GM12874 (cell line): ENCODE data around the gene HCRTR1.

Experiments
- TF ChIP-seq, protein P1 (sequence below): IDR thresholded peaks from 2 replicates; pipeline ENCODE4 v1.5.1; 2011; ENCODE audit warnings: low read depth, mild to moderate bottlenecking, control low read depth, low read length, moderate library complexity; ENCODE audit not compliant: insufficient read depth

HCRTR1 gene

DNA sequence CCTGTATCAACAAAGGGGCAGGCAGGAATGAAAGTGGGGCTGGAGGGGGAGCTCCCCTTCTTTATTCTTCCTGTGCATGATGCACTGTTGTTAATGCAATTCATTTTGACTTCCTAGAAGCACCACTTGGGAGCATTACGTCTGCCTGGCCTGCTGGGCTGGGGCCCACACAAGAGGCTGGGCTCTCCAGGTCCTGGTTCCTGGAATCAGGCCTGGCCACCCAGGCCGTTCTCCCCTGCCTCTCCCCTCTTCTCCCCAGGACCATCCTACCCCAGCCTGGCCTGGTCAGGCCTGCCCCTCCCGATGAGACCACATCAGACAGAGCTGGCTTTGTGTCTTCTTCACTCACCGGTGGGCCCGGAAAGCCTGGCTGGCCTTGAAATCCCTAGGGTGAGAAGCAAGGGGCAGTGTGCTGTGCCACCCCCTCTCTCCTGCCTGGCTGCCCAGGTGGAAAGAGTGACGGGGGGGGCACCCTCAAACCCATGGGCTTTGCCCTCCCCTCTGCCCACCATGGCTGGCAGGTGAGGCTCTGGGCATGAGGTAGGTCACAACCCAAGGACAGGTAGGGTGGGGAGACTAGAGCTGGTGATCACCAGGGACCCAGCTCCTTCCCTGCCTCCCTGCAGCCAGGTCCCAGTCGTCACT lies 47.9 kb downstream of the HCRTR1 start:
- TF ChIP-seq, protein P1, sequence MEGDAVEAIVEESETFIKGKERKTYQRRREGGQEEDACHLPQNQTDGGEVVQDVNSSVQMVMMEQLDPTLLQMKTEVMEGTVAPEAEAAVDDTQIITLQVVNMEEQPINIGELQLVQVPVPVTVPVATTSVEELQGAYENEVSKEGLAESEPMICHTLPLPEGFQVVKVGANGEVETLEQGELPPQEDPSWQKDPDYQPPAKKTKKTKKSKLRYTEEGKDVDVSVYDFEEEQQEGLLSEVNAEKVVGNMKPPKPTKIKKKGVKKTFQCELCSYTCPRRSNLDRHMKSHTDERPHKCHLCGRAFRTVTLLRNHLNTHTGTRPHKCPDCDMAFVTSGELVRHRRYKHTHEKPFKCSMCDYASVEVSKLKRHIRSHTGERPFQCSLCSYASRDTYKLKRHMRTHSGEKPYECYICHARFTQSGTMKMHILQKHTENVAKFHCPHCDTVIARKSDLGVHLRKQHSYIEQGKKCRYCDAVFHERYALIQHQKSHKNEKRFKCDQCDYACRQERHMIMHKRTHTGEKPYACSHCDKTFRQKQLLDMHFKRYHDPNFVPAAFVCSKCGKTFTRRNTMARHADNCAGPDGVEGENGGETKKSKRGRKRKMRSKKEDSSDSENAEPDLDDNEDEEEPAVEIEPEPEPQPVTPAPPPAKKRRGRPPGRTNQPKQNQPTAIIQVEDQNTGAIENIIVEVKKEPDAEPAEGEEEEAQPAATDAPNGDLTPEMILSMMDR, result no peak

DNA sequence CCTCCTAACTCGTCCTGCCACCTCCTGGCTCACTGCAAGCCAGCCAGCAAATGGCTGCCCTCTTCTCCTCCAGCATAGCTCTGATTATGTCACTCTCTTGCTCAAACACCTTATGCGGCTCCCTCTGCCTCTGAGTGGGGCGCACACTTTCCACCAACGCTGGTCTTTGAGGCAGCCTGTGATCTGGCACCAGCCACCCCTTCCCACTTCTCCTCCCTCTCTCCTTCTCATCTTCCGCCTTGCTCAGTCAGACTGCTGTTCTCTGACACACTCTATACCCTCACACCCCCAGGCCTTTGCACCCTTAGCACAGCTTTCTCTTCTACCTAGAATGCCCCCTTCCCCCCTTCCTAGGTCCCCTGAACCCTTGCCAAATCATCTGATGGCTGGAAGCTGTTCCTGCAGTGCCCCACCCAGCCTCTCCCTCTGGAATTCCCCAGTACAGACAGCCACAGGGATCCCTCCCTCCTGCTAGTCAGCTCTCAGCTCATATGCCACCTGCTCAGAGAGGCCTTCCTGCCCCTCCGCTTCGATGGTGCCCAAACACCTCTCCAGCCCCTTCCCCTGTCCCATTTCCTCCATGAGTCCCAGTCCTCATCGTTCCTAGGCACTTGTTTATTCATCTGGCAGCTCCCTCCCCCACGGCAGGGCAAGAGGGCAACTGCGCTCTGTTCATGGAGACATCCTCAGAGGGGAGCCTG lies 48.9 kb downstream of the HCRTR1 start:
- TF ChIP-seq, protein P1, result no peak

DNA sequence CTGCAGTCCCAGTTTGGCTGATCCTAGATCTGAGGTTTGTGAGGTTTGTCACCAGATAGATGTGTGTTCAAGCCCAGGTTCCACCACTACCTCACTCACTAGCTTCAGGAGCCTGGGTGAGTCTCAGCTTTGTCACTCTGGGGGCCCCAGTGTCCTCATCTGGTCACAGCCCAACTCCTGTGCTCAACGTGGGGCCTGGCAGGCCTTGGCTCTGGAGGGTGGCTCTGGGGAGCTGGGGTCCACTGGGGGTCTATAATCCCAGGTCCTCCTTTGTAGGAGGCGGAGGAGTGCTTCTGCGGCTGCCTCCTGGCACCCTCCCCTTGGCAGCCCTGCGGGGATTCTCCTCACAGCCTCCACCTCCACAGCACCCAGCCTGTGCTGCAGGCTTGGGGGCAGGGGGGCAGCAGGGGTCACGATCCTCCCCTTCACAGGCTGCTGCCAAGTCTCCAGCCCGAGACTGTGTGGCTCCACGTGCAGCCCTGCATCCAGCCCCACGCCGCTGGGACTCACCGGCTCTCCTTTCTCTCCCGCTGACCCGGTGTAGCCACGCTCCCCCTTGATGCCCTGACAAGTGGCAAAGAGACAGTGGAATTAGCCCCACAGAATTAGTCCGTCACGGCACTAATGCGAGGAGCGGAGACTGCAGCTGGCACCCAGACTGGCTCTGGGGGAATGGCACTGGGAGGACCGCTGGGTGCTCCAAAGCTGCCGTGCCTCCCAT lies 49.7 kb downstream of the HCRTR1 start:
- TF ChIP-seq, protein P1, result no peak

DNA sequence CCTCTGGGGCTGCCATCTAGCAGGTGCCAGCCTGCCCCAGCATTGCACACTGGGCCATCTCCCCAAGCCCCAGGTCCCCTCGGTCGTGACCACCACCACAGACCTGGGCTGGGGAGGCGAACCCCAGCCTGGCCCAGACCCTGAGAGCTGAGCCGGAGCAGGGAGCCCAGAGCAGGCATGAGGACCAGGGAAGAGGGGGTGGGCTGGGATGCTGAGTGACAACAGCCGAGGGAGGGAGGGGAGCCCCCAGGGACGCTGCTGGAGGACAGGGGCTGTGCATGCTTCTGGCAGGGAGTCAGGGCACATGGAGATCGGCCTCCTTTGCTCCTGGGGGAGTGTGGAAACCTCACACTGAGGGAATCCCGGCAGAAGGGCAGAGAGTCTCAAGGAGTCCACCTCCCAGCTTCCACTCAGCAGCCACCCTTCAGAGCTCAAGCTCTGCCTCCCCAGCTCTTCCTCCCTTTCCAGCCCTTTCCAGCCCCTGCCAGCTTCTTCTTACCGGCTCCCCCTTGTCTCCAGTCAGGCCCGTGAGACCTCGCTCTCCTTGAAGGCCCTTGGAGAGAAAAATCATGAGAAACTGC lies 50.9 kb downstream of the HCRTR1 start:
- TF ChIP-seq, protein P1, result no peak

DNA sequence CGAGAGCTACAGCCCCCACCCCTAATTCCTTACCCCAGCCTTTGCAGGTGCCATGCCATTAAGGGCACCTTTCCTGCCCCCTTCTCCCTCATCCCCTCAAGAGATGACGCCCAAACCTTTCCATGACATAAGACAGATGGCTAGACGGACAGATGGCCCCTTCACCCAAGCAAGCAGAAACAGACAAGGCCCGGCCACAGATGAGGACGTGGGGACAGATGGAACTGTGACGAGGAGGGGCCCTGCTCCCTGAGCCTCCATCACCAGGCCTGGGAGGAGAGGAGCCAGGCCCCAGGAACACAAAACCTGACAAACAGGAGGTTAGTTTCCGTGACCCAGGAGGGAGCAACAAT lies 51.9 kb downstream of the HCRTR1 start:
- TF ChIP-seq, protein P1, result no peak

DNA sequence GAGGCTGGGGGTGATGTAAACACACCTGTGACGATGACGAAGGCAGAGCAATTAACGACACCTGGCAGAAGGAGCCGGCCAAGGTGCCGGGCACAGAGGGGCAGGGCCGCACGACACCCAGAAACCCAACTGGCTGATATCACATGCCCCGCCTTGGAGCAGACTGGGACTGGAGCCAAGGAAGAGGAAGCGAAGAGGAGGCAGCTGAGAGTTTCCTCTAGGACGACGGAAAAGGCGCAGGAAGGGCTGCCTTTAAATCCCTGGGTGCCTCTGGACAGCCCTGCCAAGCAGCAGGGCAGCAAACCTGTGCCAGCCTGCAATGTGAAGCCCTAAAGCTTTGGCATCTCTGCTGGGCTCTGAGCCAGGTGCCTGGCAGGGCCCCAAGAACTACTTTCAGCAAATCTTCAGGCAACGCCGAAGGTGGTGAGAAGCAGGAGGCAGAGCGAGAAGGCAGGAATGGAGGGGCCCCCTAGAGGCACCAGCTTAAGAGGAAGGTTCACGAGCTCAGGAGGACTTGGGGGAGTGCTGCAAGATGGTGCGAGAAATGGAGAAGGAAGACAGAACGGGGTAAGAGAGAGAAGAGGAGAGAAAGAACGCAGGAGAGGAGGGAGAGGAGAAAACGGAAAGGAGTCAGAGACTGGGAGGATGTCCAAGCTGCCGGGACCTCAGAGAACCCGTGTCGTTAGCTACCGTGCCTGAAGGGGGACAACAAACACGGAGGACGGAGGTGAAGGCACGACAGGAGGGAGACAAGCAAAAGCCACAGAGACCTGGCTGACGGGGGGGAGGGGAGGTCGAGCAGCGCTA lies 52.5 kb downstream of the HCRTR1 start:
- TF ChIP-seq, protein P1, result peak; percentile 23; the same call in 1 of the 2 replicates

DNA sequence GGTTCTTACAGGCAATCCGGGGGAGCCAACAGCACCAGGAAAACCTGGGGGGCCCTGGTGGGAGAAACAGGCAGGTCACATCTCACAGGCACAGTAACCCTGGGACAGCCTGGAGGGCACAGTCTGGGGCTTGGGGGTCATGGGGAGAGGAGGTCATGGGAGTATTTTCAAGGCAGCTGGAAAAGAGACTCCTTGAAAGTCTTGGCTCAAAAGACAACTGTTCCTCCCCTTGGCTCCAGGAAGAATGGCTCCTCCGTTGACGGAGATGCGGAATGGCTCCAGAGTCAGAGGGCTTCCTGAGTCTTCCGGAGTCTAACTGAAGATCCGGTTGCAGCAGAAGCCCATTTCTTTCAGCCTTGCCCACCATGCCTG lies 53.1 kb downstream of the HCRTR1 start:
- TF ChIP-seq, protein P1, result no peak
